IMR-90 (cell line): ENCODE results near the gene RBBP8NL. TPM values are rescaled to one million over a fixed set of nuclear protein-coding genes. Genes with fewer than 3 reads are reported as not detected.

Experiments used
- polyA plus RNA-seq, 3 experiments: library from polyadenylated mRNA; depleted of rRNA; stranded (reverse); fragments of >200 nt; gene quantifications; 2 replicates each; pipeline ENCODE4 v1.2.3, GENCODE V29; 2012; ENCODE audit warnings: low replicate concordance in 1 of 3
- total RNA-seq: library from RNA; depleted of rRNA; stranded (reverse); fragments of >200 nt; gene quantifications from 2 replicates; pipeline ENCODE4 v1.2.3, GENCODE V29; 2012
- TF ChIP-seq, protein P1 (sequence below): conservative IDR thresholded peaks from 2 replicates; pipeline ENCODE4 v1.5.1; 2012; ENCODE audit warnings: mild to moderate bottlenecking, low read depth, low read length, improper control_type of control experiment

The RBBP8NL gene
- total and polyA plus RNA-seq, 2 of the 4 experiments (the other 2 are of a cell fraction): not detected

DNA sequence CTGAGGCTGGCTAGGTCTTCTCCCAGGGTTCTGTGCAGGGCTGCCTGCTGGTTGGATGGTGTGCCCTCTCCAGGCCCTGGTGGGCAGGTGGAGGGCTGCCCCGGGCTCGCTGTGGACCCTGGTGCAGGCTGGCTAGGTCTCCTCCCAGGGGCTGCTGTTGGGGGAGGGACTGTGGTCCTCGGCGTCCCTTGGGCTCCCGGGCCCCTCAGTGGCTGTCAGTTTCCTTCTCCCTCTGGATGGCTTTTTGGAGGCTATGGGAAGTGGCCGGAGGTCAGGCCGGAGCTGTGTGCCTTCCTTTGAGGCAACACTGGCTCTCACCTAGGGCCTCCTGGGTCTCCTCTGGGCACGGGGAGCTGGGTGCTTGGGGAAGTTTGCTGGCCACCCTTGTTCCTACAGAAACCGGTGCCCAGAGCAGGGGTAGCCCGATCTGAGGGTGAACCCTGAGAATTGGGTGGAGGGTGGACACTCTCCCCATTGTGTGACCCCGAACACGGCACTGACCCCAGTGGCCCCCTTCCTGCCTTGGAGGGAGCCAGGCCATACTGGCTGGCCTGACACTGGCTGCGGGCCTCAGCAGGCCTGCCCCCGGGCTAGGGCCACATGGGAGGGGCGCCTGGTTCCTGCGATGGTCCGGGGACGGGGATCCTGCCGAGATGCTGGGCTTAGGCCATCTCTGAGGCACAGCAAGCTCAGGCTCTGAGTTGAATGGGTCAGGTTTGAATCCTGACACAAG is 16.4 kb downstream of the RBBP8NL start (continued):
- TF ChIP-seq, protein P1, sequence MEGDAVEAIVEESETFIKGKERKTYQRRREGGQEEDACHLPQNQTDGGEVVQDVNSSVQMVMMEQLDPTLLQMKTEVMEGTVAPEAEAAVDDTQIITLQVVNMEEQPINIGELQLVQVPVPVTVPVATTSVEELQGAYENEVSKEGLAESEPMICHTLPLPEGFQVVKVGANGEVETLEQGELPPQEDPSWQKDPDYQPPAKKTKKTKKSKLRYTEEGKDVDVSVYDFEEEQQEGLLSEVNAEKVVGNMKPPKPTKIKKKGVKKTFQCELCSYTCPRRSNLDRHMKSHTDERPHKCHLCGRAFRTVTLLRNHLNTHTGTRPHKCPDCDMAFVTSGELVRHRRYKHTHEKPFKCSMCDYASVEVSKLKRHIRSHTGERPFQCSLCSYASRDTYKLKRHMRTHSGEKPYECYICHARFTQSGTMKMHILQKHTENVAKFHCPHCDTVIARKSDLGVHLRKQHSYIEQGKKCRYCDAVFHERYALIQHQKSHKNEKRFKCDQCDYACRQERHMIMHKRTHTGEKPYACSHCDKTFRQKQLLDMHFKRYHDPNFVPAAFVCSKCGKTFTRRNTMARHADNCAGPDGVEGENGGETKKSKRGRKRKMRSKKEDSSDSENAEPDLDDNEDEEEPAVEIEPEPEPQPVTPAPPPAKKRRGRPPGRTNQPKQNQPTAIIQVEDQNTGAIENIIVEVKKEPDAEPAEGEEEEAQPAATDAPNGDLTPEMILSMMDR: no peak
